GM10266 (cell line): Measurements from ENCODE around the gene CACHD1.
"Not testable (repeated sequence)": the region's sequence is repeated elsewhere in the genome, so short reads cannot be mapped to it uniquely, and the experiment has no call there.

Experiments used
- DNase-seq: peaks from one replicate; pipeline ENCODE4 v3.0.0; 2012; ENCODE audit errors: extremely low spot score
- CTCF ChIP-seq: IDR thresholded peaks from 2 replicates; pipeline ENCODE4 v1.5.1; 2012; ENCODE audit warnings: mild to moderate bottlenecking, low read depth; ENCODE audit not compliant: control insufficient read depth, insufficient read depth; ENCODE audit errors: missing control alignments

Gene CACHD1

GRCh38 chr1:64499966-64500365 is 30.0 kb downstream of the CACHD1 start:
- no peak for DNase-seq

GRCh38 chr1:64502083-64502482 is 32.2 kb downstream of the CACHD1 start:
- TF ChIP-seq CTCF, result no peak
- DNase-seq, result no peak

More at GRCh38 chr1:64499966-64500365, 30.0 kb downstream of the CACHD1 start:
- TF ChIP-seq CTCF, result no peak

GRCh38 chr1:64502931-64503330 is 33.0 kb downstream of the CACHD1 start:
- DNase-seq, result no peak
- no peak for TF ChIP-seq CTCF

- TF ChIP-seq CTCF, result no peak
- DNase-seq, result peak; percentile 32
Observed at GRCh38 chr1:64505232-64505943, 35.5 kb downstream of the CACHD1 start.

- DNase-seq, result no peak
- no peak for TF ChIP-seq CTCF
Observed at GRCh38 chr1:64505944-64506655, 36.2 kb downstream of the CACHD1 start.

- TF ChIP-seq CTCF, result no peak
- DNase-seq, result no peak
Observed at GRCh38 chr1:64508629-64509028, 38.7 kb downstream of the CACHD1 start.

GRCh38 chr1:64511044-64511443 is 41.1 kb downstream of the CACHD1 start:
- no peak for DNase-seq
- no peak for TF ChIP-seq CTCF

GRCh38 chr1:64512206-64512605 is 42.3 kb downstream of the CACHD1 start:
- not testable (repeated sequence) for DNase-seq
